BLaER1 (cell line): Measurements from ENCODE around the gene RDH5.

Source experiments
- H3K27ac ChIP-seq: shearing (Covaris generic); formaldehyde crosslinking; 2 replicates; pipeline ENCODE4 v1.8.1; 2022
- H3K27me3 ChIP-seq: shearing (Covaris generic); formaldehyde crosslinking; 2 replicates; pipeline ENCODE4 v1.8.1; 2022
- H3K36me3 ChIP-seq: shearing (Covaris generic); formaldehyde crosslinking; 2 replicates; pipeline ENCODE4 v1.8.1; 2022
- H3K4me1 ChIP-seq: shearing (Covaris generic); formaldehyde crosslinking; 2 replicates; pipeline ENCODE4 v1.8.1; 2022
- H3K4me2 ChIP-seq: shearing (Covaris generic); formaldehyde crosslinking; 2 replicates; pipeline ENCODE4 v1.8.1; 2022
- H3K4me3 ChIP-seq: shearing (Covaris generic); formaldehyde crosslinking; 2 replicates; pipeline ENCODE4 v1.8.1; 2022
- H3K9ac ChIP-seq: shearing (Covaris generic); formaldehyde crosslinking; 2 replicates; pipeline ENCODE4 v1.8.1; 2022
- H3K9me3 ChIP-seq: shearing (Covaris generic); formaldehyde crosslinking; 2 replicates; pipeline ENCODE4 v1.8.1; 2022
- H4K20me1 ChIP-seq: shearing (Covaris generic); formaldehyde crosslinking; 2 replicates; pipeline ENCODE4 v1.8.1; 2022
- Cebpa-rat ChIP-seq: shearing (Covaris generic); IDR thresholded peaks from 2 replicates; pipeline ENCODE4 v1.8.1; 2022

The RDH5 gene

GRCh38 chr12:55718624-55719275 lies 1.4 kb upstream of the RDH5 start:
- Histone ChIP-seq H3K4me3 (no peak overlapping the region), H3K4me2 (0 out of 2 replicates have a peak overlapping the region, but pooled peaks have one; percentile 13), H3K9me3 (no peaks in the 10 kb centered on the region), H3K9ac (no peak overlapping the region), H3K36me3 (peaks cover 23% of the 10 kb centered on the region; the same call in 1 of the 2 replicates), H3K27ac (no peak overlapping the region), H3K27me3 (no peaks in the 10 kb centered on the region), H4K20me1 (no peaks in the 10 kb centered on the region), H3K4me1 (peaks cover 82% of the 10 kb centered on the region)
- TF ChIP-seq Cebpa-rat = no peak

GRCh38 chr12:55719371-55719770 lies 822 bp upstream of the RDH5 start:
- Histone ChIP-seq H3K9me3 (no peaks in the 10 kb centered on the region), H3K4me2 (0 out of 2 replicates have a peak overlapping the region, but pooled peaks have one; percentile 13), H4K20me1 (no peaks in the 10 kb centered on the region), H3K4me3 (no peak overlapping the region), H3K4me1 (peaks cover 89% of the 10 kb centered on the region), H3K9ac (no peak overlapping the region), H3K27me3 (no peaks in the 10 kb centered on the region), H3K36me3 (peaks cover 29% of the 10 kb centered on the region; the same call in 1 of the 2 replicates), H3K27ac (no peak overlapping the region)
- no peak for TF ChIP-seq Cebpa-rat

- H3K9me3 ChIP-seq = no peaks in the 10 kb centered on the region
- H3K36me3 ChIP-seq = peaks cover 43% of the 10 kb centered on the region
- no peak overlapping the region for H3K9ac ChIP-seq
- H3K4me2 ChIP-seq = peak overlapping the region; percentile 18; the same call in 1 of the 2 replicates
- H3K4me1 ChIP-seq = peaks cover 91% of the 10 kb centered on the region
- no peak overlapping the region for H3K4me3 ChIP-seq
- H3K27me3 ChIP-seq = no peaks in the 10 kb centered on the region
- H3K27ac ChIP-seq = no peak overlapping the region
- TF ChIP-seq Cebpa-rat = peak; percentile 23; the same call in 1 of the 2 replicates
- H4K20me1 ChIP-seq = peaks cover 9% of the 10 kb centered on the region; the same call in 1 of the 2 replicates
These were observed 776 bp downstream of the RDH5 start for GRCh38 chr12:55720894-55721444.

GRCh38 chr12:55721601-55722213 lies 1.5 kb downstream of the RDH5 start:
- H3K4me3 ChIP-seq = no peak overlapping the region
- no peak for TF ChIP-seq Cebpa-rat

GRCh38 chr12:55722948-55723347 lies 2.8 kb downstream of the RDH5 start:
- Histone ChIP-seq H3K27me3 (no peaks in the 10 kb centered on the region), H3K27ac (peak overlapping the region; percentile 68), H3K4me3 (no peak overlapping the region), H3K9ac (peak overlapping the region; percentile 30; the same call in 1 of the 2 replicates), H3K36me3 (peaks cover 57% of the 10 kb centered on the region), H3K4me1 (peaks cover 94% of the 10 kb centered on the region), H4K20me1 (peaks cover 27% of the 10 kb centered on the region), H3K4me2 (peak overlapping the region; percentile 68), H3K9me3 (no peaks in the 10 kb centered on the region)
- no peak for TF ChIP-seq Cebpa-rat

More at GRCh38 chr12:55721601-55722213, 1.5 kb downstream of the RDH5 start:
- Histone ChIP-seq H3K36me3 (peaks cover 50% of the 10 kb centered on the region), H3K27ac (no peak overlapping the region), H3K4me2 (no peak overlapping the region), H3K9me3 (no peaks in the 10 kb centered on the region), H3K9ac (no peak overlapping the region), H3K27me3 (no peaks in the 10 kb centered on the region), H4K20me1 (peaks cover 14% of the 10 kb centered on the region), H3K4me1 (peaks cover 94% of the 10 kb centered on the region)

GRCh38 chr12:55723516-55724225 lies 3.5 kb downstream of the RDH5 start:
- peaks cover 57% of the 10 kb centered on the region for H3K36me3 ChIP-seq
- H3K4me2 ChIP-seq = peak overlapping the region; percentile 68
- H3K9me3 ChIP-seq = no peaks in the 10 kb centered on the region
- H3K9ac ChIP-seq = peak overlapping the region; percentile 57; the same call in 1 of the 2 replicates
- H3K4me3 ChIP-seq = no peak overlapping the region
- H3K4me1 ChIP-seq = peaks cover 87% of the 10 kb centered on the region
- no peaks in the 10 kb centered on the region for H3K27me3 ChIP-seq
- peaks cover 28% of the 10 kb centered on the region for H4K20me1 ChIP-seq
- H3K27ac ChIP-seq = peak overlapping the region; percentile 68
- TF ChIP-seq Cebpa-rat = no peak

GRCh38 chr12:55724226-55724939 lies 4.2 kb downstream of the RDH5 start:
- Histone ChIP-seq H4K20me1 (peaks cover 28% of the 10 kb centered on the region), H3K9ac (no peak overlapping the region), H3K4me2 (peak overlapping the region; percentile 68), H3K4me3 (no peak overlapping the region), H3K9me3 (no peaks in the 10 kb centered on the region), H3K27ac (no peak overlapping the region), H3K4me1 (peaks cover 80% of the 10 kb centered on the region), H3K36me3 (peaks cover 50% of the 10 kb centered on the region), H3K27me3 (no peaks in the 10 kb centered on the region)
- TF ChIP-seq Cebpa-rat = no peak

GRCh38 chr12:55724940-55725309 lies 4.7 kb downstream of the RDH5 start:
- Histone ChIP-seq H3K4me2 (peak overlapping the region; percentile 68), H3K36me3 (peaks cover 46% of the 10 kb centered on the region), H3K27me3 (no peaks in the 10 kb centered on the region), H3K4me1 (peaks cover 77% of the 10 kb centered on the region), H3K9me3 (no peaks in the 10 kb centered on the region), H3K4me3 (no peak overlapping the region), H4K20me1 (peaks cover 28% of the 10 kb centered on the region), H3K27ac (no peak overlapping the region), H3K9ac (no peak overlapping the region)
- no peak for TF ChIP-seq Cebpa-rat

- Histone ChIP-seq H3K9me3 (no peaks in the 10 kb centered on the region), H3K9ac (no peak overlapping the region), H3K4me2 (peak overlapping the region; percentile 68; the same call in 1 of the 2 replicates), H3K27me3 (no peaks in the 10 kb centered on the region), H3K4me3 (no peak overlapping the region), H3K27ac (no peak overlapping the region), H3K4me1 (peaks cover 77% of the 10 kb centered on the region), H4K20me1 (peaks cover 28% of the 10 kb centered on the region), H3K36me3 (peaks cover 46% of the 10 kb centered on the region)
- TF ChIP-seq Cebpa-rat = no peak
These were observed 5.4 kb downstream of the RDH5 start for GRCh38 chr12:55725556-55725955.
